HepG2 (cell line): Measurements from ENCODE around the gene SLC29A1. TPM values are rescaled to one million over a fixed set of nuclear protein-coding genes. Genes with fewer than 3 reads are reported as not detected.

Source experiments
- ATF6 ChIP-seq: sonication (generic); formaldehyde crosslinking; conservative IDR thresholded peaks from 2 replicates; pipeline ENCODE4 v1.4.0; 2020; ENCODE audit warnings: missing genetic modification reagents
- FIP1L1 ChIP-seq: fragments of 200-400 bp; formaldehyde crosslinking; IDR thresholded peaks from 2 replicates; pipeline ENCODE4 v1.6.1; 2018; ENCODE audit warnings: low read depth, mild to moderate bottlenecking, low read length, moderate library complexity, borderline replicate concordance; ENCODE audit not compliant: insufficient read depth
- FOXC1 ChIP-seq: sonication (generic); formaldehyde crosslinking; IDR thresholded peaks from 2 replicates; pipeline ENCODE4 v1.8.0; 2022; ENCODE audit warnings: mild to moderate bottlenecking, missing genetic modification reagents, borderline replicate concordance
- GPN1 ChIP-seq: sonication (generic); formaldehyde crosslinking; IDR thresholded peaks from 2 replicates; pipeline ENCODE4 v1.5.1; 2020; ENCODE audit warnings: missing genetic modification reagents, borderline replicate concordance
- JUND ChIP-seq: sonication (generic); formaldehyde crosslinking; IDR thresholded peaks from 2 replicates; pipeline ENCODE4 v1.8.0; 2022; ENCODE audit warnings: mild to moderate bottlenecking, missing genetic modification reagents
- KDM5A ChIP-seq: fragments of 200-600 bp; sonication (generic); IDR thresholded peaks from 2 replicates; pipeline ENCODE4 v1.7.0; 2018; ENCODE audit warnings: antibody characterized with exemption, mild to moderate bottlenecking, low read length, borderline replicate concordance
- KLF16 ChIP-seq, 2 experiments: sonication (generic) in 1 of 2; formaldehyde crosslinking in 1 of 2; IDR thresholded peaks; 2 replicates each; pipeline versions ENCODE4 v1.6.1 to v1.8.0; 2016 to 2023; ENCODE audit warnings: missing genetic modification reagents in 2 of 2, missing compliant biosample characterization in 1 of 2
- MAFG ChIP-seq: sonication (generic); formaldehyde crosslinking; IDR thresholded peaks from 2 replicates; pipeline ENCODE4 v1.5.1; 2020; ENCODE audit warnings: mild to moderate bottlenecking, missing genetic modification reagents
- MED8 ChIP-seq: sonication (generic); formaldehyde crosslinking; IDR thresholded peaks from 2 replicates; pipeline ENCODE4 v1.8.1; 2023; ENCODE audit warnings: mild to moderate bottlenecking, missing genetic modification reagents; ENCODE audit not compliant: insufficient replicate concordance
- MLX ChIP-seq: IDR thresholded peaks from 2 replicates; pipeline ENCODE4 v1.6.1; 2016
- RXRA ChIP-seq: sonication (generic); formaldehyde crosslinking; IDR thresholded peaks from 2 replicates; pipeline ENCODE4 v1.5.1; 2020; ENCODE audit warnings: missing genetic modification reagents
- SMAD1 ChIP-seq: sonication (generic); formaldehyde crosslinking; IDR thresholded peaks from 2 replicates; pipeline ENCODE4 v1.4.0; 2020; ENCODE audit warnings: missing genetic modification reagents, low read depth, mild to moderate bottlenecking, borderline replicate concordance
- SRSF4 ChIP-seq: fragments of 200-400 bp; formaldehyde crosslinking; IDR thresholded peaks from one replicate; pipeline ENCODE4 v1.6.1; 2018; ENCODE audit warnings: mild to moderate bottlenecking, low read depth, low read length, moderate library complexity; ENCODE audit not compliant: poor library complexity, severe bottlenecking
- TBL1XR1 ChIP-seq: fragments of 150-350 bp; IDR thresholded peaks from 2 replicates; pipeline ENCODE4 v1.6.1; 2014; ENCODE audit warnings: borderline replicate concordance, low read length; ENCODE audit not compliant: partially characterized antibody
- TBX3 ChIP-seq: fragments of 450-650 bp; IDR thresholded peaks from 2 replicates; pipeline ENCODE4 v1.6.1; 2017; ENCODE audit warnings: antibody characterized with exemption, mild to moderate bottlenecking, inconsistent platforms, borderline replicate concordance
- U2AF1 ChIP-seq: fragments of 200-400 bp; formaldehyde crosslinking; optimal IDR thresholded peaks from 2 replicates; pipeline ENCODE3; 2017; ENCODE audit warnings: mild to moderate bottlenecking, low read depth, low read length
- ZBTB43 ChIP-seq: sonication (generic); formaldehyde crosslinking; conservative IDR thresholded peaks from 2 replicates; pipeline ENCODE4 v1.4.0; 2020; ENCODE audit warnings: missing genetic modification reagents
- ZEB1 ChIP-seq: IDR thresholded peaks from 2 replicates; pipeline ENCODE4 v1.6.1; 2012; ENCODE audit warnings: mild to moderate bottlenecking, low read depth, inconsistent platforms; ENCODE audit not compliant: insufficient replicate concordance
- ZNF124 ChIP-seq: sonication (generic); formaldehyde crosslinking; IDR thresholded peaks from 2 replicates; pipeline ENCODE4 v1.4.0; 2020; ENCODE audit warnings: missing genetic modification reagents
- ZNF800 ChIP-seq: sonication (generic); formaldehyde crosslinking; IDR thresholded peaks from 2 replicates; pipeline ENCODE4 v1.4.0; 2020; ENCODE audit warnings: missing genetic modification reagents
- ZSCAN5A ChIP-seq: sonication (generic); formaldehyde crosslinking; IDR thresholded peaks from 2 replicates; pipeline ENCODE4 v1.8.0; 2022; ENCODE audit warnings: mild to moderate bottlenecking, missing genetic modification reagents, borderline replicate concordance
- polyA plus RNA-seq, 8 experiments: library from polyadenylated mRNA; depleted of rRNA in 3 of 8; stranded (reverse) in 7 of 8; unstranded in 1 of 8; fragments of >200 nt; fragmentation: Illumina TruSeq in 4 of 8; extraction: Trizol in 4 of 8; gene quantifications; 2 replicates each; pipeline versions ENCODE4 v1.2.1 to v1.2.3, GENCODE V29; 2011 to 2016; ENCODE audit warnings: low read depth in 4 of 8, missing spikeins in 1 of 8, mixed read lengths in 1 of 8; ENCODE audit not compliant: insufficient read depth in 1 of 8
- total RNA-seq, 5 experiments: library from RNA; depleted of rRNA; stranded (reverse); fragments of >200 nt; fragmentation: Illumina TruSeq; extraction: Trizol; gene quantifications; 2 replicates each; pipeline ENCODE4 v1.2.3, GENCODE V29; 2016; ENCODE audit warnings: low read depth in 1 of 5

Gene SLC29A1
- total and polyA plus RNA-seq, 2 of the 13 experiments (the other 11 are each of a cell fraction or from before 2014, with no cell fraction given): 43.2 to 106 TPM

GRCh38 chr6:44179072-44179536 is 44.3 kb upstream of the SLC29A1 start (continued):
- no peak for TF ChIP-seq ZNF800 (CRISPR knock-in tag)
- TF ChIP-seq MLX: no peak
- TF ChIP-seq TBL1XR1: no peak
- no peak for TF ChIP-seq ZBTB43 (CRISPR knock-in tag)
- no peak for TF ChIP-seq U2AF1
- no peak for TF ChIP-seq MED8 (CRISPR knock-in tag)
- no peak for TF ChIP-seq SMAD1 (CRISPR knock-in tag)
- TF ChIP-seq SRSF4: no peak
- TF ChIP-seq RXRA (CRISPR knock-in tag): peak; percentile 68; the same call in 1 of the 2 replicates
- no peak for TF ChIP-seq ZEB1
- no peak for TF ChIP-seq ZNF124 (CRISPR knock-in tag)
- TF ChIP-seq GPN1: no peak
- no peak for TF ChIP-seq MAFG (CRISPR knock-in tag)
- TF ChIP-seq KLF16 (CRISPR knock-in tag; IDR thresholded peaks at IDR 0.05): no peak
- no peak for TF ChIP-seq FIP1L1
- no peak for TF ChIP-seq TBX3
- TF ChIP-seq KDM5A: no peak
- no peak for TF ChIP-seq ATF6 (CRISPR knock-in tag)
- peak; percentile 72; the same call in 1 of the 2 replicates for TF ChIP-seq JUND (CRISPR knock-in tag)
- no peak for TF ChIP-seq FOXC1
- TF ChIP-seq ZSCAN5A: no peak
